Fibroblast of lung (primary cell): ENCODE measurements around the gene WDR72. TPM values are rescaled to one million over a fixed set of nuclear protein-coding genes. Genes with fewer than 3 reads are reported as not detected.

Experiments
- DNase-seq, 2 donors: peaks; one replicate each; pipeline versions ENCODE4 v3.0.0 to v3.0.0-alpha.2; 2010; ENCODE audit warnings: low read depth in 2 of 2
- H2AFZ ChIP-seq: 2 replicates; pipeline ENCODE4 v1.5.1; 2012; ENCODE audit warnings: low read length, control low read depth, inconsistent platforms
- H3K27ac ChIP-seq: 2 replicates; pipeline ENCODE4 v1.5.1; 2011; ENCODE audit warnings: low read length, control low read depth; ENCODE audit not compliant: insufficient read depth
- H3K27me3 ChIP-seq: 2 replicates; pipeline ENCODE4 v1.5.1; 2011; ENCODE audit warnings: mild to moderate bottlenecking, low read length; ENCODE audit not compliant: control insufficient read depth, insufficient read depth
- H3K36me3 ChIP-seq: 2 replicates; pipeline ENCODE4 v1.5.1; 2011; ENCODE audit warnings: low read length; ENCODE audit not compliant: control insufficient read depth, insufficient read depth
- H3K4me1 ChIP-seq: 2 replicates; pipeline ENCODE4 v1.5.1; 2011; ENCODE audit warnings: low read length; ENCODE audit not compliant: control insufficient read depth, insufficient read depth; ENCODE audit errors: extremely low read depth
- H3K4me2 ChIP-seq: 2 replicates; pipeline ENCODE4 v1.5.1; 2011; ENCODE audit warnings: low read length, control low read depth; ENCODE audit not compliant: insufficient read depth; ENCODE audit errors: extremely low read depth
- H3K4me3 ChIP-seq, 4 experiments: fragments of 200-600 bp in 1 of 4; sonication (generic) in 1 of 4; replicated peaks in 1 of 4; 2 replicates each; pipeline ENCODE4 v1.5.1; 2011 to 2016; ENCODE audit warnings: low read length in 4 of 4, low read depth in 3 of 4, mild to moderate bottlenecking in 3 of 4, control low read depth in 2 of 4, inconsistent platforms in 1 of 4, mixed read lengths in 1 of 4; ENCODE audit not compliant: insufficient read depth in 1 of 4; ENCODE audit errors: control extremely low read depth in 1 of 4
- H3K79me2 ChIP-seq: 2 replicates; pipeline ENCODE4 v1.5.1; 2012; ENCODE audit warnings: mild to moderate bottlenecking, low read length, inconsistent platforms; ENCODE audit not compliant: control insufficient read depth, insufficient read depth
- H3K9ac ChIP-seq: 2 replicates; pipeline ENCODE4 v1.5.1; 2011; ENCODE audit warnings: mild to moderate bottlenecking, low read length, control low read depth; ENCODE audit not compliant: insufficient read depth
- H3K9me3 ChIP-seq: 2 replicates; pipeline ENCODE4 v1.5.1; 2012; ENCODE audit warnings: low read depth, low read length; ENCODE audit not compliant: control insufficient read depth, insufficient read depth
- H4K20me1 ChIP-seq: 2 replicates; pipeline ENCODE4 v1.5.1; 2011; ENCODE audit warnings: low read length; ENCODE audit not compliant: control insufficient read depth, insufficient read depth; ENCODE audit errors: extremely low read depth
- EZH2 ChIP-seq: IDR thresholded peaks from 2 replicates; pipeline ENCODE4 v1.5.1; 2012; ENCODE audit warnings: low read length, control low read depth, mild to moderate bottlenecking; ENCODE audit errors: missing control alignments
- polyA plus RNA-seq, 2 donors: library from polyadenylated mRNA; depleted of rRNA in 1 of 2; stranded (reverse) in 1 of 2; unstranded in 1 of 2; fragments of >200 nt; gene quantifications; 2 replicates each; pipeline ENCODE4 v1.2.1, GENCODE V29; 2011 to 2012; ENCODE audit warnings: missing spikeins in 1 of 2
- total RNA-seq: library from RNA; depleted of rRNA; stranded (reverse); fragments of >200 nt; gene quantifications from 2 replicates; pipeline ENCODE4 v1.2.1, GENCODE V29; 2014
- TF ChIP-seq, protein P1 (sequence below), 2 donors: IDR thresholded peaks in 1 of 2; conservative IDR thresholded peaks in 1 of 2; 1 replicate in 1 of 2; 2 replicates in 1 of 2; pipeline ENCODE4 v1.5.1; 2011 to 2012; ENCODE audit warnings: low read length in 2 of 2, control low read depth in 1 of 2, inconsistent platforms in 1 of 2, low read depth in 1 of 2, mild to moderate bottlenecking in 1 of 2

The WDR72 gene
- total and polyA plus RNA-seq, 2 donors (not counting 1 experiment from before 2014, with no cell fraction given): not detected

DNA sequence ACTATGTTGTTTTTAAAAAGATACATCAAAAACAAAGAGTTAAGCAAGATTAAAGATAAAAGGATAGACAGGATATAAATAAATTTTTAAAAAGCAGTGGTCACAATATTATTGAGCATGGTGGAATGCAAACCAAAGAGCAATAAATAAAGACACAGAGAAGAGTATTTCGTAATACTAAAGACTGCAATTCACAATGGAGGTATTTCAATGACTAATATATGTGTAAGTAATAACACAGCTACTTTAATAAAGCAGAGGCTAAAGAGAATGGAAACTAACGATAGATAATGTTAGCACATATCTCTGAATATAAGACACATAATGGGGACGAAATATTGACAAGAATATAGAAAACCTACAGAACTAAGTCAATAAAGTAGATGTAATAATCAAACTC is 219.6 kb downstream of the WDR72 start:
- H3K36me3 ChIP-seq: no peaks in the 10 kb centered on the region
- H2AFZ ChIP-seq: no peak overlapping the region
- no peaks in the 10 kb centered on the region for H3K27me3 ChIP-seq
- TF ChIP-seq, protein P1, sequence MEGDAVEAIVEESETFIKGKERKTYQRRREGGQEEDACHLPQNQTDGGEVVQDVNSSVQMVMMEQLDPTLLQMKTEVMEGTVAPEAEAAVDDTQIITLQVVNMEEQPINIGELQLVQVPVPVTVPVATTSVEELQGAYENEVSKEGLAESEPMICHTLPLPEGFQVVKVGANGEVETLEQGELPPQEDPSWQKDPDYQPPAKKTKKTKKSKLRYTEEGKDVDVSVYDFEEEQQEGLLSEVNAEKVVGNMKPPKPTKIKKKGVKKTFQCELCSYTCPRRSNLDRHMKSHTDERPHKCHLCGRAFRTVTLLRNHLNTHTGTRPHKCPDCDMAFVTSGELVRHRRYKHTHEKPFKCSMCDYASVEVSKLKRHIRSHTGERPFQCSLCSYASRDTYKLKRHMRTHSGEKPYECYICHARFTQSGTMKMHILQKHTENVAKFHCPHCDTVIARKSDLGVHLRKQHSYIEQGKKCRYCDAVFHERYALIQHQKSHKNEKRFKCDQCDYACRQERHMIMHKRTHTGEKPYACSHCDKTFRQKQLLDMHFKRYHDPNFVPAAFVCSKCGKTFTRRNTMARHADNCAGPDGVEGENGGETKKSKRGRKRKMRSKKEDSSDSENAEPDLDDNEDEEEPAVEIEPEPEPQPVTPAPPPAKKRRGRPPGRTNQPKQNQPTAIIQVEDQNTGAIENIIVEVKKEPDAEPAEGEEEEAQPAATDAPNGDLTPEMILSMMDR (conservative IDR thresholded peaks at IDR 0.05 in 1 of 2, IDR thresholded peaks at IDR 0.05 in 1 of 2; ENCODE audit: low read depth in 1 of 2, low read length in 2 of 2): no peak
- TF ChIP-seq EZH2: no peak
- no peak overlapping the region for H3K27ac ChIP-seq
- DNase-seq: no peak
- no peaks in the 10 kb centered on the region for H3K4me1 ChIP-seq
- H3K4me3 ChIP-seq: no peak overlapping the region
- no peaks in the 10 kb centered on the region for H3K9me3 ChIP-seq
- no peaks in the 10 kb centered on the region for H3K79me2 ChIP-seq
- no peaks in the 10 kb centered on the region for H4K20me1 ChIP-seq
- no peak overlapping the region for H3K4me2 ChIP-seq
- H3K9ac ChIP-seq: no peak overlapping the region

DNA sequence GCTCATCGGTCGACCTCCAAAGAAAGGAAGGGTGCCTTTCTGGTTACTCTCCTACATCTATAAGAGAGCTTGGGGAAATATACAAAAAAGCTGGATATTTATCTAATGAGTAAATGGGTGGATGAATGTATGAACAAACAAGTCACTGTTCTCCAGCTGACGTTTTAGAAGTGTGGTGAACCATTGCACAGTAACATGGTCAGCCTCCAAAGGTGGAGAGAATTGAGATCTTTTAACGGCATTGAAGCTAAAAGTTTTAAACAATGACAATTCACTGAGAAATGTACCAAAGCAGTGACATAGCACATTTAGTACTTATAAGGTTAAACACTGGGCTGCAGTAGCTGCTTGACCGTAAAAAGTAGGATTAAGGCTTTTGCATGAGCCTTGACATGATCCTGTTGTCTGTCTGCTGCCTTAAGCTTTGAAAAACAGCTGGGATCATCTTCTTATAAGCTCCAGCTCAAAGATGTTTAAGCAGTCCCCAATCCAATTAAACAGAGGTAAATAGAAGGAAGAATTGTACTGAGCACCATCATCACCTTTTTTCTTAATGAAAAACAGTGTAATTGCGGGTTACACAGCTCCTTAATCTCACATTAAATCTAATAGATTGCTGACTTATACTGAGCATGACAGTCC is 222.9 kb downstream of the WDR72 start:
- peak in 1 of 2 donors; percentile 2 for DNase-seq
- H3K4me2 ChIP-seq: no peak overlapping the region
- no peaks in the 10 kb centered on the region for H3K36me3 ChIP-seq
- no peak overlapping the region for H2AFZ ChIP-seq
- H3K27me3 ChIP-seq: no peaks in the 10 kb centered on the region
- no peak overlapping the region for H3K4me3 ChIP-seq
- H3K27ac ChIP-seq: no peak overlapping the region
- H3K9ac ChIP-seq: no peak overlapping the region
- H3K79me2 ChIP-seq: no peaks in the 10 kb centered on the region
- H4K20me1 ChIP-seq: no peaks in the 10 kb centered on the region
- H3K9me3 ChIP-seq: no peaks in the 10 kb centered on the region
- no peak for TF ChIP-seq EZH2
- TF ChIP-seq, protein P1 (conservative IDR thresholded peaks at IDR 0.05 in 1 of 2, IDR thresholded peaks at IDR 0.05 in 1 of 2; ENCODE audit: low read depth in 1 of 2, low read length in 2 of 2): no peak
- H3K4me1 ChIP-seq: no peaks in the 10 kb centered on the region

DNA sequence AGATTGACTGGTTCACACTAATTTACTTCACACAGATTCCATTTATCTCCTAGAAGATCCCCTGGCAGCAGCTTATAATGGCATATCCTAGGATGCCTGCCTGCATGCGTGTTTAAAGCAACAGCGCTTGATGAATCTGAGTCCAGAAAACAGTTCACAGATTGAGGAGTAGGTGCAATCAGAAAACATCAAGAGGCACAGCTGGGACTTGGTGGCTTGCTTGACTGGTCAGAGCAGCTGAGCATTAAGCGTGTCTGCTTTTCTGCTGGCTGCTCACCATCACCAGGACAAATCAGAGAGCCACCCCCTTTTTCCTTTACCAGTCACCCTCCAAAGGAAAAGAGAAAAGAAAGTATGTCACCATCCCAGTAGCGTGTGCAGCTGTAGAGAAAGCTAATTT is 223.6 kb downstream of the WDR72 start:
- TF ChIP-seq EZH2: no peak
- TF ChIP-seq, protein P1 (conservative IDR thresholded peaks at IDR 0.05 in 1 of 2, IDR thresholded peaks at IDR 0.05 in 1 of 2; ENCODE audit: low read depth in 1 of 2, low read length in 2 of 2): no peak
- no peak overlapping the region for H3K27ac ChIP-seq

More for the DNA sequence above, 223.6 kb downstream of the WDR72 start:
- Histone ChIP-seq H4K20me1 (no peaks in the 10 kb centered on the region), H3K9me3 (no peaks in the 10 kb centered on the region), H3K4me3 (no peak overlapping the region), H3K79me2 (no peaks in the 10 kb centered on the region), H3K36me3 (no peaks in the 10 kb centered on the region), H3K4me1 (no peaks in the 10 kb centered on the region), H3K27me3 (no peaks in the 10 kb centered on the region), H3K9ac (no peak overlapping the region), H2AFZ (no peak overlapping the region), H3K4me2 (no peak overlapping the region)
- no peak for DNase-seq
